ENCODE data around the gene AGTR1.

DNA sequence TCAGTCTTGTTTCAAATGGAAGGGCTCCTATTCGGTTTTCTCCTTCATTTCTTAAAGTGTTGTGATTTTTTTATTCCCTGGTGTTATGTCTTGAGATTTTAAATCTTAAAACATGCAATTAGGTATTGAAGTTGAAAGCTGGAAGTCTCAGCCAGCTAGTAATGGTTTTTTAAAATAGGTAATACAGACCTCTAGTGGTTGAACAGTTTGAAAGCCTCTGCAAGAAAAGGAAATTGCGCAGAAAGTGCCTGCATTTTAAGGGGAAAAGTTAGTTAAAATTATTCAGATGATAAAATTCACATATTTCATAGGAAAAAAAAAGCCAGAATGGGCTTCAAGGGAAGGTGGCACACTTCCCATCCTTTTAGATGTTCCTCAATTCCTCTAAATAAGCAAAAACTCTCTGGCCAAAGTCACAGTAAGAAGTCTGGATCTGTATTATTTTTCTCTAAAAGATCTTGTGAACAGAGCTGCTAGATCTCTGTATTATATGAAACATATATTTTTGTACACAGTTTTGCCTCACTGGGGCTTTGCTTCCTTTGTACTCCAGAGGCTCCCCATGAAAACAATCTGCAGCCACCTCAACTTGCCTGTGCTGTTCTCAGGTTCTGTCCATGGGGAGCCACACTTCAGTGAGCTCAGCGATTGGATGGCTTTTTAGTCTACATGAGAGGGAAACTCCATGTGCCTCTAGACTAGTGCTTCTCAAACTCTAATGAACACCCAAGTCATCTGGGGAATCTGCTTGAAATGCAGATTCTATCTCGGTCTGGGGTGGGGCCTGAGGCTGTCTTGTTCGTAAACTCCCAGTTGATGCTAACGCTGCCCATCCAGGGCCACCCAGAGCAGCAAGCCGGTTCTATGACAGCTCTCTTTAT is 21.5 kb downstream of the AGTR1 start:
- no peak for TF ChIP-seq POLR2A (IDR thresholded peaks at IDR 0.05)
- TF ChIP-seq, protein P1, sequence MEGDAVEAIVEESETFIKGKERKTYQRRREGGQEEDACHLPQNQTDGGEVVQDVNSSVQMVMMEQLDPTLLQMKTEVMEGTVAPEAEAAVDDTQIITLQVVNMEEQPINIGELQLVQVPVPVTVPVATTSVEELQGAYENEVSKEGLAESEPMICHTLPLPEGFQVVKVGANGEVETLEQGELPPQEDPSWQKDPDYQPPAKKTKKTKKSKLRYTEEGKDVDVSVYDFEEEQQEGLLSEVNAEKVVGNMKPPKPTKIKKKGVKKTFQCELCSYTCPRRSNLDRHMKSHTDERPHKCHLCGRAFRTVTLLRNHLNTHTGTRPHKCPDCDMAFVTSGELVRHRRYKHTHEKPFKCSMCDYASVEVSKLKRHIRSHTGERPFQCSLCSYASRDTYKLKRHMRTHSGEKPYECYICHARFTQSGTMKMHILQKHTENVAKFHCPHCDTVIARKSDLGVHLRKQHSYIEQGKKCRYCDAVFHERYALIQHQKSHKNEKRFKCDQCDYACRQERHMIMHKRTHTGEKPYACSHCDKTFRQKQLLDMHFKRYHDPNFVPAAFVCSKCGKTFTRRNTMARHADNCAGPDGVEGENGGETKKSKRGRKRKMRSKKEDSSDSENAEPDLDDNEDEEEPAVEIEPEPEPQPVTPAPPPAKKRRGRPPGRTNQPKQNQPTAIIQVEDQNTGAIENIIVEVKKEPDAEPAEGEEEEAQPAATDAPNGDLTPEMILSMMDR (IDR thresholded peaks at IDR 0.05) = peak in 10 of 12 donors; percentile 19 to 54 (median 36)

All from heart left ventricle (tissue), 13 donors.